GM20000 (cell line): ENCODE data around the gene LASP1NB.

Experiments used
- DNase-seq: peaks from one replicate; pipeline ENCODE4 v3.0.0; 2012; ENCODE audit warnings: low spot score
- CTCF ChIP-seq: IDR thresholded peaks from 2 replicates; pipeline ENCODE4 v1.5.1; 2012; ENCODE audit warnings: mild to moderate bottlenecking, control low read depth; ENCODE audit errors: extremely low read depth, missing control alignments

The LASP1NB gene

GRCh38 chr17:38897671-38898290 lies 27.6 kb upstream of the LASP1NB start:
- TF ChIP-seq CTCF = no peak
- no peak for DNase-seq

- DNase-seq = no peak
- TF ChIP-seq CTCF = no peak
Observed at GRCh38 chr17:38898291-38898679, 27.1 kb upstream of the LASP1NB start.

GRCh38 chr17:38898812-38899348 lies 26.5 kb upstream of the LASP1NB start:
- peak; percentile 90 for DNase-seq
- TF ChIP-seq CTCF = no peak

- DNase-seq = no peak
- TF ChIP-seq CTCF = no peak
Observed at GRCh38 chr17:38899421-38899820, 26.0 kb upstream of the LASP1NB start.

GRCh38 chr17:38900978-38901656 lies 24.3 kb upstream of the LASP1NB start:
- no peak for TF ChIP-seq CTCF
- no peak for DNase-seq

GRCh38 chr17:38903404-38903803 lies 22.0 kb upstream of the LASP1NB start:
- no peak for DNase-seq
- no peak for TF ChIP-seq CTCF

- DNase-seq = no peak
- TF ChIP-seq CTCF = no peak
Observed at GRCh38 chr17:38904892-38905291, 20.5 kb upstream of the LASP1NB start.
